Measurements from ENCODE around the gene COPS7A. TPM values are rescaled to one million over a fixed set of nuclear protein-coding genes. Genes with fewer than 3 reads are reported as not detected.

COPS7A gene
- total RNA-seq, 2 donors from 2014 or later = 20.2 to 27.7 TPM

GRCh38 chr12:6771509-6772330 lies 47.9 kb downstream of the COPS7A start:
- TF ChIP-seq POLR2A (IDR thresholded peaks at IDR 0.05) (no peak), CTCF (IDR thresholded peaks at IDR 0.05) (no peak)
- Histone ChIP-seq H3K27ac (no peak overlapping the region), H3K4me1 (peaks cover 16% of the 10 kb centered on the region), H3K27me3 (no peaks in the 10 kb centered on the region), H3K9me3 (no peaks in the 10 kb centered on the region), H3K36me3 (replicated peaks in 1 of 2; ENCODE audit: insufficient read depth in 1 of 2, low read depth in 2 of 2) (no peaks in the 10 kb centered on the region), H3K4me3 (no peak overlapping the region)
- intact Hi-C loops (cut with DNase I) = no loop called here
- no peak for DNase-seq
- no peak for ATAC-seq
- 72 to 80% methylated on average over 12 of the region's 12 CpGs for WGBS, 2 donors

- Histone ChIP-seq H3K36me3 (replicated peaks in 1 of 2; ENCODE audit: insufficient read depth in 1 of 2, low read depth in 2 of 2) (no peaks in the 10 kb centered on the region), H3K4me3 (no peak within 1 kb of the TSS), H3K4me1 (peaks cover 15% of the 10 kb centered on the region), H3K27me3 (no peaks in the 10 kb centered on the region), H3K9me3 (no peaks in the 10 kb centered on the region), H3K27ac (no peak within 1 kb of the TSS)
- intact Hi-C loops (cut with DNase I) = no loop called here
- ATAC-seq = no peak
- TF ChIP-seq CTCF (IDR thresholded peaks at IDR 0.05) = no peak
- TF ChIP-seq POLR2A (IDR thresholded peaks at IDR 0.05) = no peak
- 65 to 68% methylated on average over 15 of the region's 15 CpGs for WGBS, 2 donors
- DNase-seq = no peak
Observed at GRCh38 chr12:6772331-6772695, 48.5 kb downstream of the COPS7A start, which contains the start of gene LAG3. Gene LAG3 (plus strand): TSS chr12:6772520. CDS start chr12:6772853, 333 bp downstream.

GRCh38 chr12:6772726-6773589 lies 49.1 kb downstream of the COPS7A start:
- Histone ChIP-seq H3K9me3 (no peaks in the 10 kb centered on the region), H3K36me3 (replicated peaks in 1 of 2; ENCODE audit: insufficient read depth in 1 of 2, low read depth in 2 of 2) (no peaks in the 10 kb centered on the region), H3K27me3 (no peaks in the 10 kb centered on the region), H3K4me3 (no peak overlapping the region), H3K27ac (no peak overlapping the region), H3K4me1 (peaks cover 8% of the 10 kb centered on the region)
- DNase-seq = no peak
- WGBS, 2 donors = 66% methylated on average over 19 to 21 of the region's 21 CpGs
- intact Hi-C loops (cut with DNase I) = no loop called here
- TF ChIP-seq POLR2A (IDR thresholded peaks at IDR 0.05) = no peak
- no peak for ATAC-seq

GRCh38 chr12:6773590-6774351 lies 49.9 kb downstream of the COPS7A start:
- H3K9me3 ChIP-seq = no peaks in the 10 kb centered on the region
- H3K27ac ChIP-seq = no peak overlapping the region
- no peaks in the 10 kb centered on the region for H3K27me3 ChIP-seq
- ATAC-seq (no peak), DNase-seq (no peak)
- no peaks in the 10 kb centered on the region for H3K36me3 ChIP-seq (replicated peaks in 1 of 2; ENCODE audit: insufficient read depth in 1 of 2, low read depth in 2 of 2)
- peaks cover 8% of the 10 kb centered on the region for H3K4me1 ChIP-seq
- TF ChIP-seq CTCF (IDR thresholded peaks at IDR 0.05) (no peak), POLR2A (IDR thresholded peaks at IDR 0.05) (no peak)
- intact Hi-C loops (cut with DNase I) = no loop called here
- 23 to 34% methylated on average over 18 to 55 of the region's 60 CpGs for WGBS, 2 donors
- no peak overlapping the region for H3K4me3 ChIP-seq

Measured in body of pancreas (tissue), 4 donors.